Activated CD8-positive, alpha-beta memory T cell treated with anti-CD3 and anti-CD28 coated beads, Interleukin-2, amount 10 ng/mL, durations not matched to agents 7 days and 5 days (primary cell): ENCODE measurements around the gene PFDN6. TPM values are rescaled to one million over a fixed set of nuclear protein-coding genes. Genes with fewer than 3 reads are reported as not detected.
"Not testable (repeated sequence)": the region's sequence is repeated elsewhere in the genome, so short reads cannot be mapped to it uniquely, and the experiment has no call there.

Experiments used
- ATAC-seq: fragments of 150-1000 bp; cut with Tn5 transposase; one replicate; pipeline ENCODE4 v1.10.0; 2021; ENCODE audit warnings: moderate library complexity
- CTCF ChIA-PET: fragments of 350-600 bp; sonication (Branson Sonifier 250); formaldehyde crosslinking; loops from one replicate; lab custom pipeline; 2021; ENCODE audit warnings: antibody characterized with exemption; lab: Charles Lee
- DNase-seq: peaks from one replicate; pipeline ENCODE4 v3.0.0-alpha.2; 2020
- H3K27ac Mint-ChIP-seq: one replicate; pipeline ENCODE4 v1.8.0; 2021; ENCODE audit warnings: mild to moderate bottlenecking, mixed read lengths
- H3K27me3 Mint-ChIP-seq: one replicate; pipeline ENCODE4 v1.8.0; 2021; ENCODE audit warnings: mixed read lengths
- H3K36me3 Mint-ChIP-seq: one replicate; pipeline ENCODE4 v1.8.0; 2021; ENCODE audit warnings: mild to moderate bottlenecking, mixed read lengths
- H3K4me1 Mint-ChIP-seq: one replicate; pipeline ENCODE4 v1.8.0; 2021; ENCODE audit warnings: mixed read lengths
- H3K4me3 Mint-ChIP-seq: one replicate; pipeline ENCODE4 v1.8.0; 2021; ENCODE audit warnings: mild to moderate bottlenecking, moderate library complexity, mixed read lengths
- H3K9me3 Mint-ChIP-seq: one replicate; pipeline ENCODE4 v1.8.0; 2022; ENCODE audit warnings: low read depth, mixed read lengths
- total RNA-seq, 2 experiments: library from RNA; stranded (reverse); gene quantifications; one replicate each; pipeline ENCODE4 v1.2.3, GENCODE V29; 2021

Gene PFDN6
- total RNA-seq, 2 experiments from 2014 or later, result 67.8 to 90.3 TPM

GRCh38 chr6:33276864-33277662, 12.3 kb upstream of the PFDN6 start, which contains the start of gene B3GALT4:
Gene B3GALT4, plus strand, starts transcription at chr6:33277123. Its CDS starts 297 bp downstream, at chr6:33277420.
- peak; percentile 88 for DNase-seq
- Mint-ChIP-seq H3K4me1 (peaks cover 60% of the 10 kb centered on the region), H3K27ac (peak within 1 kb of the TSS; percentile 97), H3K4me3 (peak within 1 kb of the TSS; percentile 88), H3K27me3 (no peaks in the 10 kb centered on the region), H3K9me3 (no peaks in the 10 kb centered on the region), H3K36me3 (peaks cover 52% of the 10 kb centered on the region)
- CTCF ChIA-PET, result interaction anchor here (0.6 to 6.4 kb wide), 18 partner anchors 12 to 153 kb away, joined by 3 to 58 read pairs (median 4); partner anchors contain the start of genes PFDN6, RGL2, WDR46 and ZBTB22
- ATAC-seq, result peak; percentile 72

- Mint-ChIP-seq H3K4me1 (peaks cover 56% of the 10 kb centered on the region), H3K4me3 (peak overlapping the region; percentile 88), H3K9me3 (no peaks in the 10 kb centered on the region), H3K27ac (peak overlapping the region; percentile 97), H3K27me3 (no peaks in the 10 kb centered on the region), H3K36me3 (peaks cover 47% of the 10 kb centered on the region)
- ATAC-seq (peak; percentile 11), DNase-seq (peak; percentile 73)
- CTCF ChIA-PET, result interaction anchor here (0.6 to 6.4 kb wide), 19 partner anchors 12 to 153 kb away, joined by 3 to 58 read pairs (median 4); partner anchors contain the start of genes PFDN6, RGL2, WDR46 and ZBTB22
Observed at GRCh38 chr6:33277663-33278391, 11.6 kb upstream of the PFDN6 start.

DNA sequence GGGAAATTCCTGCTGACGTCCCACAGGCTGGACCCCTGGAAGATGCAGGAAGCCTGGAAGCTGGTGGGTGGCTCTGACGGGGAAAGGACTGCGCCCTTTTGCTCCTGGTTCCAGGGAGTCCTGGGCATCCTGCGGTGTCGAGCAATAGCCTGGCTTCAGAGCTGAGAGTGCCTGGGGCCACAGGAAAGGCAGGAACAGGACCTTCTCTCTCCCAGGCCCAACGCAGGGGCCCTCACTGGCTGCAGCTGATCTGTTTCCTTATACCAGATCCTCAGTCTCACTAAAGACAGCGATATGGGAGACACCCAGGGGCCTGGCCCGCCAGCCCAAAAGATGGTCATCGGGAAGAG, 11.0 kb upstream of the PFDN6 start:
- Mint-ChIP-seq H3K36me3 (peaks cover 43% of the 10 kb centered on the region), H3K27ac (peak overlapping the region; percentile 97), H3K9me3 (no peaks in the 10 kb centered on the region), H3K4me1 (peaks cover 50% of the 10 kb centered on the region), H3K27me3 (no peaks in the 10 kb centered on the region), H3K4me3 (peak overlapping the region; percentile 88)
- ATAC-seq, result no peak
- no peak for DNase-seq
- CTCF ChIA-PET, result interaction anchor here (1.0 to 6.4 kb wide), 10 partner anchors 11 to 130 kb away, joined by 3 to 58 read pairs (median 6); partner anchors contain the start of genes PFDN6, RGL2, WDR46 and ZBTB22

DNA sequence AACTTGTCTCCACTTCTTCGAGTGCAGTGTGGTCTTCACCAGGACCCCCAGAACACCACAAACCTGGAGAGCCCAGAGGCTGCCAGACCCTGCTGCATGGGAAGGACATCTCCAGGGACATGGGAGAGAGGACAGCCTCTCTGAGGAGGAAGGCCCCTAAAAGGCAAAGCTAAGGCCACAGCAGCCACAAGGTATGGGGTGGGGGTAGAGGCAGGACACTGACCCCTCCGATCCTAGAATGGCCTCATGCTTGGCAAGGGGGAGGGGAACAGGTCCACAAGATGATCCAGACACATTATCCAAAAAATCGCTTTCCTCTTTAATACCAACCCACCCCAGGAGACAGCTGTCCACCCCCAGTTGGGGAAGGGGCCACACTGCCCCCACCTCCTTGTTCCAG, 10.6 kb upstream of the PFDN6 start:
- peaks cover 47% of the 10 kb centered on the region for H3K4me1 Mint-ChIP-seq
- DNase-seq, result no peak
- CTCF ChIA-PET, result interaction anchor here (1.0 to 6.4 kb wide), 5 partner anchors 11 to 112 kb away, joined by 3 to 58 read pairs (median 7); partner anchors contain the start of genes PFDN6 and WDR46
- ATAC-seq, result no peak
- no peaks in the 10 kb centered on the region for H3K27me3 Mint-ChIP-seq
- no peaks in the 10 kb centered on the region for H3K9me3 Mint-ChIP-seq
- peaks cover 39% of the 10 kb centered on the region for H3K36me3 Mint-ChIP-seq
- peak overlapping the region; percentile 97 for H3K27ac Mint-ChIP-seq
- peak overlapping the region; percentile 88 for H3K4me3 Mint-ChIP-seq

- CTCF ChIA-PET, result interaction anchor here (6.4 kb wide), 1 partner anchor 10 kb away, joined by 58 read pairs; the partner anchor contains the start of genes PFDN6 and WDR46
- Mint-ChIP-seq H3K27me3 (no peaks in the 10 kb centered on the region), H3K27ac (peak overlapping the region; percentile 97), H3K36me3 (peaks cover 35% of the 10 kb centered on the region), H3K9me3 (no peaks in the 10 kb centered on the region), H3K4me3 (no peak overlapping the region), H3K4me1 (peaks cover 44% of the 10 kb centered on the region)
- DNase-seq, result no peak
- ATAC-seq, result no peak
Observed at GRCh38 chr6:33279257-33279695, 10.1 kb upstream of the PFDN6 start.

DNA sequence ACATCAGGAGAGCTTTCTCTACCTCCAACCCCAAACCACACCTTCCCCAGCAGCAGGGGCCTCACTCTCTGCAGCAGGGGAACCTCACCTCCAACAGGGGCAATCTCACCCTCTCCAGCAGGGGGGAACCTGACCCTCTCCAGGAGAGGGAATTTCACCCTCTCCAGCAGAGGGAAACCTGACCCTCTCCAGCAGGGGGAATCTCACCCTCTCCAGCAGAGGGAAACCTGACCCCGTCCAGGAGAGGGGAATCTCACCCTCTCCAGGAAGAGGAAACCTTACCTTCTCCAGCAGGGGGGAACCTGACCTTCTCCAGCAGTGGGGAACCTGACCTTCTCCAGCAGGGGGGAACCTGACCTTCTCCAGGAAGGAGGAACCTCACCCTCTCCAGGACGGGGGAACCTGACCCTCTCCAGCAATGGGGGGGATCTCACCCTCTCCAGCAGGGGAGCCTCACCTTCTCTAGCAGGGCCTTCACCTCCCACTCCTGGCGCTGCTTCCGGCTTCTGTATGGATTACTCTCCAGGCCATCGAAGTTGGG, 9.4 kb upstream of the PFDN6 start:
- no peaks in the 10 kb centered on the region for H3K27me3 Mint-ChIP-seq
- no peaks in the 10 kb centered on the region for H3K9me3 Mint-ChIP-seq
- H3K27ac Mint-ChIP-seq, result no peak overlapping the region
- H3K36me3 Mint-ChIP-seq, result peaks cover 29% of the 10 kb centered on the region
- peaks cover 36% of the 10 kb centered on the region for H3K4me1 Mint-ChIP-seq
- H3K4me3 Mint-ChIP-seq, result no peak overlapping the region
- no peak for ATAC-seq
- CTCF ChIA-PET, result interaction anchor here (2.5 to 6.4 kb wide), 2 partner anchors 9 to 10 kb away, joined by 6 to 58 read pairs; partner anchors contain the start of genes PFDN6 and WDR46
- DNase-seq, result no peak

DNA sequence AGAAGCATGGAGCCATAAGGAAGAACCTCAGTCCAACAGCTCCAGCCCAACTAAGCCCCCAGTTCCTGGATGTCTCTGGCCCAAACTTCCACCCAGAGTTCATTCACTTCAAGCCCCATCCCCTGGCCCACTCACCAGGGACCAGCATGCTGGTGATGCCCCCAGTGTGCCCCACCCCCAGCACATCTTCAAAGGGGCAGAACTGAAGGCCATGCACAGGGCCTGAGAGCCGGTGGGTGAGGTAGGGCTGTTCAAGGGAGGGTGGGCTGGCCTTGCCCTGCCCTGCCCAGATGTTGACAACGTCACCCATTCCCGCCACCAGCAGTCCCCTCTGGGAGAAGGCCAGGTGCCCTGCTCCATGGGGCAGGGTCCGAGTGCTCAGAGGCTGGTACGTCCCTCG, 8.9 kb upstream of the PFDN6 start:
- Mint-ChIP-seq H3K9me3 (no peaks in the 10 kb centered on the region), H3K36me3 (peaks cover 24% of the 10 kb centered on the region), H3K4me3 (no peak overlapping the region), H3K4me1 (peaks cover 31% of the 10 kb centered on the region), H3K27ac (no peak overlapping the region), H3K27me3 (no peaks in the 10 kb centered on the region)
- CTCF ChIA-PET, result interaction anchor here (2.5 kb wide), 1 partner anchor 10 kb away, joined by 6 read pairs; the partner anchor contains the start of gene PFDN6
- no peak for ATAC-seq
- DNase-seq, result no peak

- peaks cover 30% of the 10 kb centered on the region for H3K4me1 Mint-ChIP-seq
- H3K27me3 Mint-ChIP-seq, DNase-seq, H3K27ac Mint-ChIP-seq, ATAC-seq, H3K9me3 Mint-ChIP-seq, H3K4me3 Mint-ChIP-seq, CTCF ChIA-PET: not testable (repeated sequence)
- H3K36me3 Mint-ChIP-seq, result peaks cover 19% of the 10 kb centered on the region
Observed at GRCh38 chr6:33285214-33285613, 4.2 kb upstream of the PFDN6 start.

DNA sequence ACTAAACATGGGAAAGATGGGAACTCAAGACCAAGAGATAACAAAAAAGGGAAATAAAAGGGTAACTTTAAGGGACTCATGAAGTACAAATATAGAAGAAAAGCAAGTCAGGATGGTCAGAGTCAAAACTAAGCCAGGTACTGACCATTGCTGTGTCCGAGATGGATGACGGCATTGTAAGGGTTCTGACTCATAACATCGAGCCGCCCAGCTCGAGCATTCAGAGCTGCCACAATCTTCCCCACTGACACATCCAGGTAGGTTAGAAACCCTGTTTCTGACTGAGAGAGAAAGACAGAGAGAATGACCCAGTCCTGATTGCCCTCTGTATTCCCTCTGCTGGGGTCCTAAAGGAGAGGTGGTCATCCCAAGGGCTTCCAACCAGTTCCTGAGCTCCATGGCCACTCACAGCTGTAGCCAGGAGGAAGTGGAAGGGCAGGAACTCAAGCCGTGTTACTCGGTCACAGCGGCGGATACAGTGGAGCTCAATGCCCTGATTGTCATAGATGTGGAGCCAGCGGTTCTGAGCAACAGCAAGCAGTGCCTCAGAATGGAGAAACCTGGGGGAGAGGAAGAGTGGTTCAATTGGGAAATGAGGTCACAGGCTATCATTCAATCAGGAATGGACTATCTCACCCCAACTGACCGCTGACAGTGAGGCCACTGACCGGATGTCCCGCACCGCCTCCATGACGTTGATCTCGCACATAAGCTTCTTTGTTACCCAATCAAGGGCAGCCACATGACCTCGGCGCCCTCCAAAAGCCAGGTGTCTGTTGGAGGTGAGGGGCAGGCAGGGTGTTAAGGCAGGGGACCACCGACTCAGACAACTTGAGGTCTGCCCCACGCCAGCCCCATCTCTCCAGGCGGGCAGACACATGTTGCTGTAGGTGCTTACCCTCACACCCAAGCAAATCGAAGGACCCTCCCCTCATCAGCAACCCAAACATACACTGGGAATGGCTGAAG, 2.2 kb upstream of the PFDN6 start:
- Mint-ChIP-seq H3K36me3 (peaks cover 26% of the 10 kb centered on the region), H3K4me1 (peaks cover 42% of the 10 kb centered on the region), H3K27me3 (no peaks in the 10 kb centered on the region), H3K4me3 (peak overlapping the region; percentile 89), H3K27ac (no peak overlapping the region), H3K9me3 (no peaks in the 10 kb centered on the region)
- DNase-seq (no peak), ATAC-seq (no peak)
- CTCF ChIA-PET, result interaction anchor here (0.7 to 6.3 kb wide), 5 partner anchors 10 to 104 kb away, joined by 3 to 58 read pairs (median 7); partner anchors contain the start of gene B3GALT4

GRCh38 chr6:33288141-33288920, 1.1 kb upstream of the PFDN6 start:
- Mint-ChIP-seq H3K4me3 (peak overlapping the region; percentile 89), H3K36me3 (peaks cover 28% of the 10 kb centered on the region), H3K27me3 (no peaks in the 10 kb centered on the region), H3K9me3 (no peaks in the 10 kb centered on the region), H3K4me1 (peaks cover 42% of the 10 kb centered on the region), H3K27ac (peak overlapping the region; percentile 89)
- ATAC-seq (no peak), DNase-seq (no peak)
- CTCF ChIA-PET, result interaction anchor here (0.8 to 6.3 kb wide), 18 partner anchors 10 to 166 kb away, joined by 3 to 58 read pairs (median 4); partner anchors contain the start of genes B3GALT4, RGL2, RPS18 and TAPBP

DNA sequence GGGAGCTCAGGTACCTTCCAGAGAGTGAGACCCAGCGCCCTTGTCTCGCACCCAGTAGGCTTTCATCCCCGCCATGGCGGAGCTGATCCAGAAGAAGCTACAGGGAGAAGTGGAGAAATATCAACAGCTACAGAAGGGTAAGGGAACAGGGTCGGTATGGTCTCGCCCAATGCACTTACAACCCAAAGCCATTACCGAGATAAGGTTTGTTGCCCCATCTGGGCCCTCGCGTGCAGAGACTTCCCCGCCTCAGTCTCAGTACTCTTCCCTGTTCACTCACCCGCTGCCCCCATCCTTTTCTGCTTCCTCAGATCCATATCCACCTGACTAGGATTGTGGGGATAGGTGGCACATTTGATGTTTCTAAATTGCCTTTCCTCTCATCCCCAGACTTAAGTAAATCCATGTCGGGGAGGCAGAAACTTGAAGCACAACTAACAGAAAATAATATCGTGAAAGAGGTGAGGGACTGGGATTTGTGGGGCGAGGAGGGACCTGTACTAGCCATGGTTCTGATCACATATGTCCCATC, 449 bp downstream of the PFDN6 start:
- no peak for DNase-seq
- peak; percentile 9 for ATAC-seq
- H3K9me3 Mint-ChIP-seq, result no peaks in the 10 kb centered on the region

More for the DNA sequence above, 449 bp downstream of the PFDN6 start:
- H3K4me1 Mint-ChIP-seq, result peaks cover 42% of the 10 kb centered on the region
- CTCF ChIA-PET, result interaction anchor here (0.8 to 6.3 kb wide), 14 partner anchors 8 to 444 kb away, joined by 3 to 58 read pairs (median 6); partner anchors contain the start of genes B3GALT4, RGL2, RPS18 and TAPBP
- H3K4me3 Mint-ChIP-seq, result peak overlapping the region; percentile 89
- peak overlapping the region; percentile 89 for H3K27ac Mint-ChIP-seq
- no peaks in the 10 kb centered on the region for H3K27me3 Mint-ChIP-seq
- peaks cover 26% of the 10 kb centered on the region for H3K36me3 Mint-ChIP-seq
